ENCODE results near the gene PXK. TPM values are rescaled to one million over a fixed set of nuclear protein-coding genes. Genes with fewer than 3 reads are reported as not detected.
A peak's percentile ranks its signal among the peaks of the same experiment; 100 is the strongest.

The PXK gene
- polyA plus RNA-seq, 3 donors = 31.5 to 54.0 (median 52.9) TPM

GRCh38 chr3:58377168-58377567 is 44.5 kb downstream of the PXK start:
- Mint-ChIP-seq H3K4me1 (peaks cover 6% of the 10 kb centered on the region), H3K9me3 (no peaks in the 10 kb centered on the region), H3K36me3 (peaks cover 31 to 67% of the 10 kb centered on the region in 2 donors), H3K27ac (peak overlapping the region in 2 of 7 donors; percentile 14 to 47), H3K27me3 (ENCODE audit: low read depth in 3 of 3) (no peaks in the 10 kb centered on the region), H3K4me3 (no peak overlapping the region)
- no peak overlapping the region for H2AFZ ChIP-seq (ENCODE audit: insufficient read depth, low read depth, low read length, poor library complexity, severe bottlenecking)
- peaks cover 18% of the 10 kb centered on the region for H4K20me1 ChIP-seq (ENCODE audit: insufficient read depth, low read length)
- H3K4me1 ChIP-seq (ENCODE audit: control insufficient read depth in 1 of 2, insufficient read depth in 2 of 2, low read length in 2 of 2) = no peaks in the 10 kb centered on the region
- intact Hi-C loops (cut with micrococcal nuclease) = no loop called here
- H3K36me3 ChIP-seq (replicated peaks in 1 of 2; ENCODE audit: control insufficient read depth in 1 of 2, insufficient read depth in 2 of 2, low read length in 2 of 2) = peaks cover 8 to 68% of the 10 kb centered on the region in 2 donors
- WGBS (ENCODE audit: insufficient coverage) = no CpG with 5 or more reads among the region's 5 CpGs
- H3K4me2 ChIP-seq (replicated peaks; ENCODE audit: extremely low read depth, low read length, poor library complexity, severe bottlenecking) = no peak overlapping the region
- no peak for DNase-seq
- no peaks in the 10 kb centered on the region for H3K9me3 ChIP-seq (replicated peaks in 1 of 2; ENCODE audit: control insufficient read depth in 1 of 2, insufficient read depth in 1 of 2, low read length in 2 of 2)
- H3K27ac ChIP-seq (ENCODE audit: low read depth in 1 of 2, low read length in 2 of 2) = no peak overlapping the region
- no peak for TF ChIP-seq CTCF (IDR thresholded peaks at IDR 0.05)
- H3K9ac ChIP-seq (ENCODE audit: insufficient read depth, low read length, poor library complexity, severe bottlenecking) = no peak overlapping the region
- H3K27me3 ChIP-seq (ENCODE audit: control insufficient read depth in 2 of 2, insufficient read depth in 2 of 2, low read length in 2 of 2) = no peaks in the 10 kb centered on the region
- H3K79me2 ChIP-seq (ENCODE audit: insufficient read depth, low read length) = peaks cover 66% of the 10 kb centered on the region
- H3K4me3 ChIP-seq (replicated peaks in 1 of 3; ENCODE audit: low read depth in 2 of 3, low read length in 3 of 3) = no peak overlapping the region

GRCh38 chr3:58377750-58378149 is 45.1 kb downstream of the PXK start:
- peaks cover 61% of the 10 kb centered on the region for H3K79me2 ChIP-seq (ENCODE audit: insufficient read depth, low read length)
- H3K4me1 Mint-ChIP-seq = peaks cover 6% of the 10 kb centered on the region
- H3K9me3 Mint-ChIP-seq = no peaks in the 10 kb centered on the region
- no peak overlapping the region for H3K4me2 ChIP-seq (replicated peaks; ENCODE audit: extremely low read depth, low read length, poor library complexity, severe bottlenecking)
- H3K27ac ChIP-seq (ENCODE audit: low read depth in 1 of 2, low read length in 2 of 2) = no peak overlapping the region
- peaks cover 37 to 69% of the 10 kb centered on the region in 2 donors for H3K36me3 Mint-ChIP-seq
- peak overlapping the region in 3 of 7 donors; percentile 14 to 21 (median 18) for H3K27ac Mint-ChIP-seq
- WGBS (ENCODE audit: insufficient coverage) = no CpG with 5 or more reads among the region's 4 CpGs
- no peak overlapping the region for H3K9ac ChIP-seq (ENCODE audit: insufficient read depth, low read length, poor library complexity, severe bottlenecking)
- no peak overlapping the region for H3K4me3 ChIP-seq (replicated peaks in 1 of 3; ENCODE audit: low read depth in 2 of 3, low read length in 3 of 3)
- no peak for TF ChIP-seq CTCF (IDR thresholded peaks at IDR 0.05)
- no peaks in the 10 kb centered on the region for H3K27me3 ChIP-seq (ENCODE audit: control insufficient read depth in 2 of 2, insufficient read depth in 2 of 2, low read length in 2 of 2)
- intact Hi-C loops (cut with micrococcal nuclease) = no loop called here
- peaks cover 18% of the 10 kb centered on the region for H4K20me1 ChIP-seq (ENCODE audit: insufficient read depth, low read length)
- DNase-seq = no peak
- no peak overlapping the region for H3K4me3 Mint-ChIP-seq
- H3K27me3 Mint-ChIP-seq (ENCODE audit: low read depth in 3 of 3) = no peaks in the 10 kb centered on the region
- H3K9me3 ChIP-seq (replicated peaks in 1 of 2; ENCODE audit: control insufficient read depth in 1 of 2, insufficient read depth in 1 of 2, low read length in 2 of 2) = no peaks in the 10 kb centered on the region
- H3K4me1 ChIP-seq (ENCODE audit: control insufficient read depth in 1 of 2, insufficient read depth in 2 of 2, low read length in 2 of 2) = no peaks in the 10 kb centered on the region
- H2AFZ ChIP-seq (ENCODE audit: insufficient read depth, low read depth, low read length, poor library complexity, severe bottlenecking) = no peak overlapping the region
- peaks cover 12 to 73% of the 10 kb centered on the region in 2 donors for H3K36me3 ChIP-seq (replicated peaks in 1 of 2; ENCODE audit: control insufficient read depth in 1 of 2, insufficient read depth in 2 of 2, low read length in 2 of 2)
